Epithelial cell of proximal tubule (primary cell): ENCODE data around the gene KIAA1328. TPM values are rescaled to one million over a fixed set of nuclear protein-coding genes. Genes with fewer than 3 reads are reported as not detected.

ENCODE experiments used
- DNase-seq: peaks from one replicate; pipeline ENCODE4 v3.0.0-alpha.2; 2011; ENCODE audit warnings: low read depth
- H3K4me3 ChIP-seq: 2 replicates; pipeline ENCODE4 v1.5.1; 2011; ENCODE audit warnings: low read depth, mild to moderate bottlenecking, low read length
- total RNA-seq: library from RNA; depleted of rRNA; stranded (reverse); fragments of >200 nt; gene quantifications from 2 replicates; pipeline ENCODE4 v1.2.3, GENCODE V29; 2015
- TF ChIP-seq, protein P1 (sequence below): conservative IDR thresholded peaks from 2 replicates; pipeline ENCODE4 v1.5.1; 2012; ENCODE audit warnings: low read depth, mild to moderate bottlenecking, low read length

KIAA1328 gene
- total RNA-seq, 1 donor from 2014 or later: 8.2 TPM

DNA sequence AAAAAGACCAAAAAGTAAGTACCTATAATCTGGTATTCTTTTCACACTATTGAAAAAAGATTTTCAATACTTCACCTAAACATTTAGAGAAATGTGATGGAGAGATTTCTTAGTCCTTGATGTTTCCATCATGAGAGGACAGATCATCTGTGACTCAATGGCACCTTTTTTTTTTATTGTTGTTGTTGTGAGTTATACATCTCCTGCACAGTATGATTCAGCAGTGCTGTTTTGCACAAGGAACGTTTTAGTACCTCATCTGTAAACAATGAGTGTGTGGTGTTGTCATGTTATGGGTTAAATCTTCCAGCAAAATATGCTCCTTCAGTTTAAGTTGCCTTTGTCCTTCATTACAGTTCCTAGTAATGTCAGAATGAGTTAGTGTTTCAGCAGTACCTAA is 2.2 kb downstream of the KIAA1328 start:
- no peak for DNase-seq
- TF ChIP-seq, protein P1, sequence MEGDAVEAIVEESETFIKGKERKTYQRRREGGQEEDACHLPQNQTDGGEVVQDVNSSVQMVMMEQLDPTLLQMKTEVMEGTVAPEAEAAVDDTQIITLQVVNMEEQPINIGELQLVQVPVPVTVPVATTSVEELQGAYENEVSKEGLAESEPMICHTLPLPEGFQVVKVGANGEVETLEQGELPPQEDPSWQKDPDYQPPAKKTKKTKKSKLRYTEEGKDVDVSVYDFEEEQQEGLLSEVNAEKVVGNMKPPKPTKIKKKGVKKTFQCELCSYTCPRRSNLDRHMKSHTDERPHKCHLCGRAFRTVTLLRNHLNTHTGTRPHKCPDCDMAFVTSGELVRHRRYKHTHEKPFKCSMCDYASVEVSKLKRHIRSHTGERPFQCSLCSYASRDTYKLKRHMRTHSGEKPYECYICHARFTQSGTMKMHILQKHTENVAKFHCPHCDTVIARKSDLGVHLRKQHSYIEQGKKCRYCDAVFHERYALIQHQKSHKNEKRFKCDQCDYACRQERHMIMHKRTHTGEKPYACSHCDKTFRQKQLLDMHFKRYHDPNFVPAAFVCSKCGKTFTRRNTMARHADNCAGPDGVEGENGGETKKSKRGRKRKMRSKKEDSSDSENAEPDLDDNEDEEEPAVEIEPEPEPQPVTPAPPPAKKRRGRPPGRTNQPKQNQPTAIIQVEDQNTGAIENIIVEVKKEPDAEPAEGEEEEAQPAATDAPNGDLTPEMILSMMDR: no peak
- no peak overlapping the region for H3K4me3 ChIP-seq

DNA sequence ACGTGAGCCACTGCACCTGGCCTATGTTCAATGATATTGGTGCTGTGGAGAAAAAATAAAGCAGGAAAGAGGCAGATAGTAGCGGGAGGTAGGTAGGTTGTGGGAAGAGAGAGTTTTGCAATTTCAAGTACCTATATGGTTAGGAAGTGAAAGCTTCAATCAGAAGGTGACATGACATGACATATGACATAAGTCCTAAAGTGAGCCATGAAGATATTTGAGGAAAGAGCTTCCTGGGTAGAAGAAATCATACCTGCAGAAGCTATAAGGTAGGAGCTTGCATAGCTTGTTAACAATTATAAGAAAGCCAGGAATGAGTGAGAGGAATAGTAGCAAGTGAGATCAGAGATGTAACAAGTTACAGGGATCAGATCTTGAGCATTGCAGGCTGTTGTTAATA is 4.2 kb downstream of the KIAA1328 start:
- TF ChIP-seq, protein P1: no peak
- DNase-seq: no peak
- H3K4me3 ChIP-seq: no peak overlapping the region

DNA sequence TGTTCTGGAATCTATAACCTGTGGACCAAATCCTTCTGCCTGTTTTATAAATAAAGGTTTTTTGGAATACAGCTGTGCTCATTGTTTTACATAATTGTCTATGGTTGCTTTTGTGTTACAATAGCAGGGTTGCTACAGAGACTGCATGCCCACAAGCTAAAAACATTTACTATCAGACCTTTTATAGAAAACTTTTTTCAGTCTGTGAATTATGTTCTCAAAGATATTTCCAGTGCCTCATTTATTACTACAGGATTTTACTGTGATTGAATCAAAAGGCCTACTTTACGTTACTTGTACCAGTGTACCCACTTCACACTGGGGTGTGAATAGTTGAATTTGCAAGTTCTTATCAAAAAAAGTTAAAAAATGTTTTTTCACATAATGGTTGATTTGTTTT is 7.0 kb downstream of the KIAA1328 start:
- DNase-seq: no peak
- H3K4me3 ChIP-seq: no peak overlapping the region
- TF ChIP-seq, protein P1: no peak

DNA sequence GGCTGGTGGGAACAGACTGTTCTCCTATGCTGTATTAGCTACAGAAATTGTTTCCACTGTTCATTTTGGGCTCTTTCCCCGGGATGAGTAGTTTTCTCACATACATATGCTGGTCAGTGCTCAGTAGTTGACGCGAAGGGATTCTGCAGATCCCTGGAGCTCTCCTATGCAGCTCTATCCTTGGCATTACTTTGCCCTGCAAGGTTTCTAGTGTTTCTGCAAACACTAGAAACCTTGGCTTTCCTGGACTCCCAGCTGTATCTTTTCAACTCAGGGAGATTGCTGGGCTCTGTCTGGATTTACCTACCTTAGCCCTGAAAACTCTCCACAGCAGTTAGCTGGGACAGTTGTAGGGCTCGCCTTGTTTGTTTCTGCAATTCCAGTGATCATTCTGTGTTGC is 10.9 kb downstream of the KIAA1328 start:
- no peak for DNase-seq
- no peak overlapping the region for H3K4me3 ChIP-seq
- TF ChIP-seq, protein P1: no peak

DNA sequence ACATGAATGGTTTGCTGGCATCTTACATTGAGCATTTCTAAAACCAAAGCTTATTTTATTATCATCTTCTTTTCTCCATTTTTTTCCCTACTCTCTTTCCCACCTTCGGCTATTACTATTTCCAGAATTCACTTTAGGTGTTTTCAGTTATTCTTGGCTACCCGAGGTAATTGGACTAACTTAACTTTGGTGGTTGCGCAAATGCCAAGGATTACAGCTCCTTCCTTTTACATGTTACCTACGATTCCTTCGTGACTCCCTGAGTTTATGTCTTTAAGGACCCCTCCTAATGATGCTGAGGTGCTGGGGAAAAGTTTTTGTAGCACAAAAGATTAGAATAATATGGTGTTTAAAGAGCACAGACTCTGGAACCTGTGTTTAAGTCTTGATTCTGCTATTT is 14.3 kb downstream of the KIAA1328 start:
- DNase-seq: no peak
- TF ChIP-seq, protein P1: no peak
- no peak overlapping the region for H3K4me3 ChIP-seq

DNA sequence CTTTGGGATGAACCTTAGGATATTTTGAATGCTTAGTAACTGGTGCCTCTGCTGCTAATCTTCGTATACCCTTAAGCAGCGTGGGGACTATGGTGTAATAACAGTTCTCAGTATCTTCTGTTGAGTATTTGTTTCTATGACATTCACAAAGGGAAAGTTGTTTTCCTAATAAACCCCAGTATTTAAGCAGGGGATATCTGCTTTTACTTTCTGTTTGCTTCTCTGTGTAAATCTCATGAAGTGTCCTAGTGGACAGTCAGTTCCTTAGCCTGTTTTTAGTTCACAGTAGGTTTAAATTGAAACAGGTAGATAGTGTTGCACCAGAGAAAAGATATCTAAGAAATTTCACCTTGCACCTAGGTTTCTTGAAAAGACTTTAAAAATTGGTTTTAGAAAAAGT is 14.9 kb downstream of the KIAA1328 start:
- no peak overlapping the region for H3K4me3 ChIP-seq
- DNase-seq: no peak
- TF ChIP-seq, protein P1: no peak

DNA sequence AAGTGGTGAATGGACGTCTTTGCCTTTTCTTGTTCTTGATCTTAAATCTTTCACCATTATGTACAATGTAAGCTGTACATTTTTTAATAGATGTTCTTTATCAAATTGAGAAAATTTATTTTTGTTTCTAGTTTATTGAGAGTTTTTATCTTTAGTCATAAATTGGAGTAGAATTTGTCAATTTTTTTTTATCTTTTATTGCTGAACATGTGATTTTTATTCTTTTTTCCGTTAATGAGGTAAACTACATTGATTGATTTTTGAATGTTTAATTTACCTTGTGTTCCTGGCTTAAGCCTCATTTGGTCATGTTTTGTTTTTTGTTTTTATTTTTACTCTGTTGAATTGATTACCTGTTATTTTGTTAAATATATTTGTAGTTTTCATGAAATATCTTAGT is 19.7 kb downstream of the KIAA1328 start:
- no peak overlapping the region for H3K4me3 ChIP-seq
- DNase-seq: no peak
- TF ChIP-seq, protein P1: no peak
